K562 (cell line): ENCODE measurements around the gene HAPLN2. TPM values are rescaled to one million over a fixed set of nuclear protein-coding genes. Genes with fewer than 3 reads are reported as not detected.

Source experiments
- ATAC-seq: fragments of 200-7000 bp; cut with Tn5 transposase; 3 replicates; pipeline ENCODE4 v1.9.1; 2020; ENCODE audit warnings: moderate library complexity
- BruUV-seq: library from RNA; stranded (reverse); fragments of 400-500 nt; replicated peaks from 2 replicates; lab custom pipeline; 2021; lab: Mats Ljungman, UMichigan
- CTCF ChIA-PET: fragments of 300-600 bp; formaldehyde crosslinking; extraction: SDS; loops from one replicate; lab custom pipeline; 2021; ENCODE audit warnings: low intra/inter-chr PET ratio; lab: Yijun Ruan, JAX
- POLR2A ChIA-PET: fragments of 300-600, 350-650 bp; sonication (Branson Sonifier 250); formaldehyde crosslinking; extraction: SDS; loops from one replicate; lab custom pipeline; 2021; ENCODE audit warnings: antibody characterized with exemption, inconsistent platforms; lab: Yijun Ruan, JAX
- DNase-seq, 4 experiments: peaks; one replicate each; pipeline versions ENCODE4 v3.0.0 to v3.0.0-alpha.2; 2011 to 2018; ENCODE audit warnings: low spot score in 3 of 4, mixed read lengths in 3 of 4; ENCODE audit errors: extremely low read depth in 1 of 4
- FAIRE-seq: peaks from 2 replicates; lab custom pipeline; 2011; peaks lifted over from hg19 to GRCh38; lab: Jason Lieb, UNC
- H2AFZ ChIP-seq: 2 replicates; pipeline ENCODE4 v1.6.0; 2011; ENCODE audit warnings: low read depth, low read length, control low read depth, inconsistent platforms
- H3K27ac ChIP-seq: fragments of 200-600 bp; 3 replicates; pipeline ENCODE4 v1.8.0; 2011; ENCODE audit warnings: low read depth, mild to moderate bottlenecking, control low read depth, inconsistent platforms, low read length, moderate library complexity, mixed read lengths; ENCODE audit errors: extremely low read depth
- H3K27me3 ChIP-seq, 2 experiments: fragments of 300-600 bp in 1 of 2; 2 replicates in 1 of 2; 3 replicates in 1 of 2; pipeline versions ENCODE4 v1.6.0 to v1.8.0; 2011; ENCODE audit warnings: inconsistent platforms in 2 of 2, low read length in 2 of 2, mild to moderate bottlenecking in 1 of 2, mixed read lengths in 1 of 2, moderate library complexity in 1 of 2; ENCODE audit not compliant: control insufficient read depth in 2 of 2, insufficient read depth in 2 of 2
- H3K36me3 ChIP-seq: fragments of 300-600 bp; 3 replicates; pipeline ENCODE4 v1.8.0; 2011; ENCODE audit warnings: mild to moderate bottlenecking, low read length, inconsistent platforms; ENCODE audit not compliant: control insufficient read depth, insufficient read depth
- H3K4me1 ChIP-seq, 2 experiments: fragments of 200-600 bp in 1 of 2; replicated peaks in 1 of 2; 2 replicates in 1 of 2; 3 replicates in 1 of 2; pipeline versions ENCODE4 v1.5.1 to v1.8.0; 2011; ENCODE audit warnings: inconsistent platforms in 2 of 2, low read length in 2 of 2, mild to moderate bottlenecking in 1 of 2, mixed read lengths in 1 of 2, moderate library complexity in 1 of 2; ENCODE audit not compliant: control insufficient read depth in 2 of 2, insufficient read depth in 2 of 2
- H3K4me2 ChIP-seq: 2 replicates; pipeline ENCODE4 v1.6.1; 2011; ENCODE audit warnings: low read length, control low read depth, inconsistent platforms, mixed read lengths; ENCODE audit not compliant: insufficient read depth
- H3K4me3 ChIP-seq: fragments of 200-600 bp; sonication (generic), shearing (Covaris generic); 2 replicates; pipeline ENCODE4 v1.5.1; 2016; ENCODE audit warnings: control low read depth, inconsistent platforms
- H3K79me2 ChIP-seq: fragments of 200-600 bp; 3 replicates; pipeline ENCODE4 v1.8.0; 2011; ENCODE audit warnings: low read length, inconsistent platforms; ENCODE audit not compliant: control insufficient read depth, insufficient read depth
- H3K9ac ChIP-seq, 2 experiments: 2 replicates each; pipeline versions ENCODE4 v1.6.0 to v1.6.1; 2011; ENCODE audit warnings: low read depth in 2 of 2, low read length in 2 of 2, control low read depth in 1 of 2, inconsistent platforms in 1 of 2, mild to moderate bottlenecking in 1 of 2, mixed read lengths in 1 of 2; ENCODE audit not compliant: insufficient read depth in 1 of 2
- H3K9me1 ChIP-seq: one replicate; pipeline ENCODE4 v1.6.0; 2011; ENCODE audit warnings: inconsistent platforms, mild to moderate bottlenecking, low read length, moderate library complexity; ENCODE audit not compliant: control insufficient read depth, insufficient read depth
- H3K9me3 ChIP-seq: replicated peaks from 2 replicates; pipeline ENCODE4 v1.5.1; 2011; ENCODE audit warnings: low read depth, low read length, inconsistent platforms; ENCODE audit not compliant: control insufficient read depth, insufficient read depth
- H4K20me1 ChIP-seq: replicated peaks from 2 replicates; pipeline ENCODE4 v1.6.1; 2011; ENCODE audit warnings: low read length, inconsistent platforms, mixed read lengths; ENCODE audit not compliant: control insufficient read depth, insufficient read depth
- BCOR ChIP-seq: fragments of 450-650 bp; IDR thresholded peaks from 2 replicates; pipeline ENCODE4 v1.6.1; 2016
- CTBP1 ChIP-seq: fragments of 450-650 bp; IDR thresholded peaks from 2 replicates; pipeline ENCODE4 v1.6.1; 2016; ENCODE audit warnings: borderline replicate concordance
- E2F1 ChIP-seq: sonication (generic); formaldehyde crosslinking; IDR thresholded peaks from 2 replicates; pipeline ENCODE4 v1.8.1; 2023; ENCODE audit warnings: mild to moderate bottlenecking, missing genetic modification reagents, moderate library complexity
- E2F3 ChIP-seq: fragments of 250-450 bp; sonication (Bioruptor Pico); IDR thresholded peaks from 2 replicates; pipeline ENCODE4 v1.4.0; 2020; ENCODE audit warnings: mild to moderate bottlenecking
- FOS ChIP-seq: IDR thresholded peaks from 3 replicates; pipeline ENCODE4 v1.6.1; 2011; ENCODE audit not compliant: insufficient read length; ENCODE audit errors: extremely low read depth
- HMGN3 ChIP-seq: IDR thresholded peaks from 2 replicates; pipeline ENCODE4 v1.6.1; 2011; ENCODE audit warnings: borderline replicate concordance, low read depth, mild to moderate bottlenecking, mixed read lengths, low read length; ENCODE audit not compliant: insufficient read length; ENCODE audit errors: extremely low read depth
- HNRNPK ChIP-seq: fragments of 200-400 bp; formaldehyde crosslinking; IDR thresholded peaks from one replicate; pipeline ENCODE4 v1.6.1; 2018; ENCODE audit warnings: mild to moderate bottlenecking, low read depth, low read length; ENCODE audit not compliant: poor library complexity, severe bottlenecking
- MNT ChIP-seq, 2 experiments: fragments of 450-650 bp; conservative IDR thresholded peaks; 2 replicates each; pipeline ENCODE4 v1.6.1; 2017; ENCODE audit warnings: mild to moderate bottlenecking in 2 of 2, moderate library complexity in 2 of 2
- POLR2AphosphoS5 ChIP-seq: IDR thresholded peaks from 2 replicates; pipeline ENCODE4 v1.6.1; 2011; ENCODE audit warnings: mild to moderate bottlenecking, low read depth, low read length, moderate library complexity; ENCODE audit not compliant: control insufficient read depth, insufficient read depth
- RUNX1 ChIP-seq: sonication (generic); IDR thresholded peaks from 2 replicates; pipeline ENCODE4 v1.6.1; 2016; ENCODE audit warnings: antibody characterized with exemption, low read depth
- SMAD3 ChIP-seq: fragments of 450-650 bp; formaldehyde crosslinking; conservative IDR thresholded peaks from 2 replicates; pipeline ENCODE4 v1.4.0; 2020; ENCODE audit warnings: mild to moderate bottlenecking
- SP2 ChIP-seq: IDR thresholded peaks from 2 replicates; pipeline ENCODE4 v1.6.1; 2011; ENCODE audit warnings: mild to moderate bottlenecking, low read depth, low read length, moderate library complexity; ENCODE audit not compliant: poor library complexity, severe bottlenecking; ENCODE audit errors: extremely low read depth
- VEZF1 ChIP-seq: fragments of 200-800 bp; sonication (Bioruptor generic); IDR thresholded peaks from 2 replicates; pipeline ENCODE4 v1.6.1; 2017; ENCODE audit warnings: missing genetic modification characterization, missing compliant biosample characterization
- ZC3H8 ChIP-seq: fragments of 450-650 bp; IDR thresholded peaks from 2 replicates; pipeline ENCODE4 v1.6.1; 2017
- ZFP1 ChIP-seq: fragments of 450-650 bp; formaldehyde crosslinking; IDR thresholded peaks from 2 replicates; pipeline ENCODE4 v1.4.0; 2020; ENCODE audit warnings: mild to moderate bottlenecking, mixed read lengths
- ZNF224 ChIP-seq: sonication (generic); formaldehyde crosslinking; IDR thresholded peaks from 2 replicates; pipeline ENCODE4 v1.8.0; 2022; ENCODE audit warnings: mild to moderate bottlenecking, missing genetic modification reagents
- WGBS: fragments of 100-300 bp; shearing (Covaris generic); methylation state at CpG from one replicate; pipeline ENCODE4 v1.1.6; 2016; ENCODE audit warnings: low coverage, mixed read lengths; ENCODE audit not compliant: insufficient coverage; ENCODE audit errors: missing lambda C conversion rate; 5-methylcytosine and 5-hydroxymethylcytosine counted together
- in situ Hi-C: fragments of 300-500 bp; cut with MboI; formaldehyde crosslinking; loops from 4 replicates; pipeline ENCODE4 v1.15.0; 2018; ENCODE audit warnings: inconsistent platforms, mixed read lengths
- intact Hi-C: fragments of 100-400 bp; cut with micrococcal nuclease; formaldehyde crosslinking; loops from 2 replicates; pipeline ENCODE4 v1.14.2; 2022
- polyA plus RNA-seq, 8 experiments: library from polyadenylated mRNA; depleted of rRNA in 4 of 8; stranded (reverse) in 5 of 8; unstranded in 3 of 8; fragments of >200 nt; fragmentation: Nextera tagmentation in 2 of 8; fragmentation: Illumina TruSeq in 1 of 8; extraction: Ambion mirVana in 2 of 8; extraction: Trizol in 1 of 8; gene quantifications; 2 replicates each; pipeline versions ENCODE4 v1.2.1 to v1.2.3, GENCODE V29; 2011 to 2014; ENCODE audit warnings: inconsistent platforms in 1 of 8, missing spikeins in 1 of 8
- total RNA-seq, 7 experiments: library from RNA; depleted of rRNA in 6 of 7; stranded (reverse); fragments of >200 nt in 6 of 7; fragmentation: Illumina TruSeq in 2 of 7; extraction: Trizol in 2 of 7; gene quantifications; 2 replicates each; pipeline versions ENCODE4 v1.2.1 to v1.2.3, GENCODE V29; 2011 to 2021; ENCODE audit warnings: low replicate concordance in 1 of 7

HAPLN2 gene
- total and polyA plus RNA-seq, 9 of the 15 experiments (the other 6 are each of a cell fraction or from before 2014, with no cell fraction given) = 0.14 to 5.2 (median 3.8) TPM; not detected in 4

- H2AFZ ChIP-seq = peak overlapping the region; percentile 98
- BruUV-seq = TSS peak; percentile 84
- intact Hi-C loops = no loop called here
- peaks cover under 1 to 25% of the 10 kb centered on the region in 2 experiments; a peak in 4 of 5 replicates for H3K4me1 ChIP-seq
- CTCF ChIA-PET = interaction anchor here (0.6 to 4.0 kb wide), 6 partner anchors 9 to 1410 kb away, joined by 3 to 58 read pairs (median 3); no protein-coding TSS in a partner anchor
- H3K27me3 ChIP-seq = no peaks in the 10 kb centered on the region
- H3K4me3 ChIP-seq = peak overlapping the region; percentile 52
- H3K4me2 ChIP-seq = peak overlapping the region; percentile 85
- peak; percentile 77 to 91 (median 80) for DNase-seq
- POLR2A ChIA-PET = interaction anchor here (0.6 to 2.0 kb wide), 12 partner anchors 9 to 281 kb away, joined by 3 to 14 read pairs (median 4); no protein-coding TSS in a partner anchor
- no peaks in the 10 kb centered on the region for H3K9me1 ChIP-seq
- peak; percentile 94 for ATAC-seq
- no peak for FAIRE-seq
- 8% methylated on average over 66 of the region's 87 CpGs for WGBS
- in situ Hi-C loops = no loop called here
- no peaks in the 10 kb centered on the region for H3K79me2 ChIP-seq
- H3K36me3 ChIP-seq = no peaks in the 10 kb centered on the region
- H3K27ac ChIP-seq = peak overlapping the region; percentile 71; the same call in 2 of the 3 replicates
- H3K9me3 ChIP-seq = no peaks in the 10 kb centered on the region
- H4K20me1 ChIP-seq = peaks cover 4% of the 10 kb centered on the region; the same call in 1 of the 2 replicates
- H3K9ac ChIP-seq = peak overlapping the region; percentile 75 to 96; a peak in 3 of 4 replicates
- TF ChIP-seq CTBP1 (peak; percentile 70; the same call in 1 of the 2 replicates), ZC3H8 (no peak), E2F1 (CRISPR knock-in tag) (0 out of 2 replicates have a peak, but pooled peaks have one; percentile 37), ZFP1 (CRISPR knock-in tag) (no peak), POLR2AphosphoS5 (peak; percentile 78), ZNF224 (0 out of 2 replicates have a peak, but pooled peaks have one; percentile 49), MNT (conservative IDR thresholded peaks at IDR 0.05) (0 out of 4 replicates have a peak, but pooled peaks of 1 of the 2 experiments have one; percentile 46), SP2 (no peak), FOS (no peak), HNRNPK (no peak), RUNX1 (peak; percentile 42; the same call in 1 of the 2 replicates), VEZF1 (CRISPR knock-in tag) (peak; percentile 30; the same call in 1 of the 2 replicates), HMGN3 (peak; percentile 26), BCOR (peak; percentile 45), SMAD3 (no peak), E2F3 (peak; percentile 80)
Measured at GRCh38 chr1:156623946-156624813, 5.0 kb downstream of the HAPLN2 start.
